GM18858 (cell line): ENCODE results near the gene ZBTB42.
"Not testable (repeated sequence)": the region's sequence is repeated elsewhere in the genome, so short reads cannot be mapped to it uniquely, and the experiment has no call there.

Experiments used
- ATAC-seq: cut with Tn5 transposase; IDR thresholded peaks from one replicate; pipeline ENCODE4 v1.9.1; 2021; ENCODE audit not compliant: unreplicated experiment

ZBTB42 gene

DNA sequence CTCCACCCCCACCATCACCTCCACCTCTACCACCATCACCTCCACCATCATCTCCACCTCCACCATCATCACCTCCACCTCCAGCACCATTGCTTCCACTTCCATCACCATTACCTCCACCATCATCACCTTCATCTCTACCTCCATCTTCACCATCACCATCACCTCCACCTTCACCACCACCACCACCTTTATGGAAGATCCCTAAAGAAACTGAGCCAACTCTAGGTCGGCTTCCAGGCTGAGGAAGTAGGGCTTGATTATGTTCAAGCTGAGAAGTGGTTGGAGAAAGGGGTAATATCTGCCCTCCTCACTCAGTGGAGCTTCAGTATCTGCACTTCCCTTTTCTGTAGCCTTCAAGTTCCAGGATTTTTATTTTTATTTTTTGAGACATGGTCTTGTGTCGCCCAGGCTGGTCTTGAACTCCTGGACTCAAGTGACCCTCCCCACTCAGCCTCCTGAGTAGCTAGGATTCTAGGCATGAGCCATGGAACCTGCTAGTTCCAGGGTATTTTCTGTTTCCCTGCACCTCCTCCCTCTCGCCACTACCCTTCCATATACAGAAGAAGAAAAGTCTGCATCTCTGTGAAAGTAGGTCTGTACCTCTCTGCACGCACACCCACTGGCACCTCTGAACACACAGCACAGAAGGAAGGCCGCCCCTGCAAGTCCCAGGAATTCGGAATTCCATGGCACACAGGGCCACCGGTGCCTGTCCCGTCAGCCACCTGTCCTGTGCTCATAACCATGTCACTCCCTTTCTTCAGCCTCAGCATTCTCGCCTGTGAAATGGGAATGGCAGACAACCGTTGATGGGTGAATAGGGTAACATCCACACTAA lies 5.9 kb downstream of the ZBTB42 start:
- no peak for ATAC-seq

DNA sequence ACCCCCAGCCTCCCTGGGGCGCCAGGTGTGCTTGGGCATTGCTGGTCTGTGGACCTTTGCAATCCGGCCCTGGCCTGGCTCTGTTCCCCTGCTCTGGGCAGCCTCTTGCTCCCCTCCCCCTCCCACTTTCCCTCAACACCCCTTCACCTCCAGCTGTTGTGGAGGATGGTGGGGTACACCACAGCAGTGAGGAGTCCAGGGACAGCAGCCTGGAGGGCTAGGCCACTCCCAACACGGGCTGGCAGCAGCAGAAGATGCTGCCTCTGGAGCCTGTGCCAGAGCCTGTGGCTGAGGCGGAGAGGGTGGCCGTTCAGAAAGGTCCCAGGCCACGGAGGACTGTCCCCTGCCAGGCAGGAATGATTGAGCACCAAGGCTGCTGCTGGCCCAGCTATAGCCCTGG lies 7.6 kb downstream of the ZBTB42 start:
- no peak for ATAC-seq

DNA sequence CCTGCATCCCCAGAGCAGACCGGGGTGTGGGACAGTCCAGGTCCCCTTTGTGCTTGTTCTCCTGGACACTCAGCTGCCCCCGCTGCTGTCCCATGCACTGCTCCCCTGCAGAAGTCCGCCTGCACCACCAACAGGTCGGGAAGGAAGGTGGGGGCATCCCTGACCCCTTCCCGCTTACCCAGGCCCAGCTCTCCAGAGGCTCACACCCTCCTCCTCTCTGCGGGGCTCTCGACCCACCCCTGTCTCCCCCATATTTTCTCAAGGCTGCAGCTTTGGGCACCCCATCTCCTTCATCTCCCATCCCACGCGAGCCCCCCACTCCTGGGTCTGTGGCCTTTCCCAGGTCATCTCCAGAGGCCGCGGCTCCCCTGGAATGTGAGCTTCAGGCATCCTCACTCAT lies 9.4 kb downstream of the ZBTB42 start:
- no peak for ATAC-seq

DNA sequence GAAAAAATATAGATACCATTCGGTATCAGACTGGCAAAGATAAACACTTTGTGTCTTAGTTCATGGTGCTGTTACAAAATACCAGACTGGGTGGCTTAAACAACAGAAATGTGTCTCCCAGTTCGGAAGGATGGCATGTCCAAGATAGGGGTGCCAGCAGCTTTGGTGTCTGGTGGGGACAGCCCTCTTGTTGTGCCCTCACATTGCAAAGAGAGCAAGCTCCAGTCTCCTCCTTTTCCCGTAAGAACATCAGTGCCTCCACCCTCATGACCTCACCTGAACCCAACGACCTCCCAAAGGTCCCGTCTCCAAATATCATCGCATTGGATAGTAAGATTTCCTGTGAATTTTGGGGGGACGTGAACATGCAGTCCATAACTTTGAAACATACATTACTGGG lies 12.4 kb downstream of the ZBTB42 start:
- no peak for ATAC-seq

DNA sequence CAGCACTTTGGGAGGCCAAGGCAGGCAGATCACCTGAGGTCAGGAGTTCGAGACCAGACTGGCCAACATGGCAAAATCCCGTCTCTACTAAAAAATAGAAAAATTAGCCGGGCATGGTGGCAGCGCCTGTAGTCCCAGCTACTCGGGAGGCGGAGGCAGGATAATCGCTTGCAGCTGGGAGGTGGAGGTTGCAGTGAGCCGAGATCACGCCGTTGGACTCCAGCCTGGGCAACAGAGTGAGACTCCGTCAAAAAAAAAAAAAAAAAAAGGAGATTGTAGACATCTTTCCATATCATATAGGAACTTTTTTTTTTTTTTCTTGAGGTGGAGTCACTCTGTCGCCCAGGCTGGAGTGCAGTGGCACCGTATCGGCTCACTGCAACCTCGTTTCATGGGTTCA lies 13.8 kb downstream of the ZBTB42 start:
- not testable (repeated sequence) for ATAC-seq

DNA sequence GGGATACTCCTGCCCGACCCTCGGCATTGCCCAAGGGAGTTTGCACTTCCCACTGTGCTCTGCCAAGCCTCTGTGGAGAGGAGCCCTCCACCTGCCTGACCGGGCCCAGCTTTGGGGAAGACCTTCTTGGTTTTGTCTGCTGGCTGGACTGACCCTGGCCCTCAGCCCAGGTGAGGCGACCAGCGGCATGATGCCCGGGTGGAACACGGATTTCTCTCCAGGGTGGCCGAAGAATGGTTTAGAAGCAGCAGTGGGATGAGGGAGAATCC lies 15.6 kb downstream of the ZBTB42 start:
- no peak for ATAC-seq

DNA sequence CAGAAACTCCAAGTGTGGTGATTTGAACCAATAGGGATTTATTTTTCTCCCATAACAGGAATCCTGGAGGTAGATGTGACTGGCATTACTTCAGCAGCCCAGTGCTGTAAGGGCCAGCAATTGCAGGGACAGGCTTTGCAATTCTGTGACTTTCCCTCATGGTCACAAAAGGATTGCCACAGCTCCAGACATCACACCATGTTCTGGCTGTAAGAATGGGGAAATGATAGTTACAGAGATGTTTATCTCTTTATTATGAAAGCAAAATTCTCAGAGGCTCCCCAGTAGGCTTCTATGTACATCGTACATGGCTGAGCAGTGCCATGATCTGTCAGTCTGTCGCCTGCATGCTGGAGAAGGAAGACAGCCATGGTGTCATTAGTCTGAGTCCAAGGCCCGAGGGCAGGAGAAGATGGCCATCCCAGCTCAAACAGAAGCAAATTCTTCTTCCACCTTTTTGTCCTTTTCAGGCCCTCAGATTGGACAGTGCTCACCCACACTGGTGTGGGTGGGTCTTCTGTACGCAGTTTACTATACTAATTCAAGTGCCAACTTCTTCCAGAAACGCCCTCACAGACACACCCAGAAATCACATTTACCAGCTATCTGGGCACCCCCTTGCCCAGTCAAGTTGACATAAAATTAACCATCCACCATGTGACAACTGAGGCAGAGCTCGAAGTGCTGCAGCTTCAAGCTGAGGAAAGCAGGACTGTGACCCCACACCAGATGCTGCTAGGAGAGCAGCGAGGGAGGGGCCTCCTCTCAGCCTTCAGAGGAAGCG lies 17.2 kb downstream of the ZBTB42 start:
- no peak for ATAC-seq

DNA sequence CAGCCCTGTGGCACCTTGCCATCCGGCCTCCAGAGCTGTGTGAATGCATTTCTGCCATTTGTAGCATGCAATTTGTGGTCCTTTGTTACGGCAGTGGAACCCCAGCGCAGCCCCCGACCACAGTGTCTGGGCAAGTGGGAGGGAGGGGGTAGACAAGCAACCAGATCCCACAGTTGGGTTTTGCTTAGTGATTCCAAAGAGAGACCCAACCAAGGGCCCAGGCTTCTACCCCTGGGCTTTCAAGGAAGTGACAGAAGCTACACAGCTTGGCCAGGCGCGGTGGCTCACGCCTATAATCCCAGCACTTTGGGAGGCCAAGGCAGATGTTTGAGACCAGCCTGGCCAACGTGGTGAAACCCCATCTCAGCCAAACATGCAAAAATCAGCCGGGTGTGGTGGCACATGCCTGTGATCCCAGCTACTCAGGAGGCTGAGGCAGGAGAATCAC lies 17.8 kb downstream of the ZBTB42 start:
- no peak for ATAC-seq

DNA sequence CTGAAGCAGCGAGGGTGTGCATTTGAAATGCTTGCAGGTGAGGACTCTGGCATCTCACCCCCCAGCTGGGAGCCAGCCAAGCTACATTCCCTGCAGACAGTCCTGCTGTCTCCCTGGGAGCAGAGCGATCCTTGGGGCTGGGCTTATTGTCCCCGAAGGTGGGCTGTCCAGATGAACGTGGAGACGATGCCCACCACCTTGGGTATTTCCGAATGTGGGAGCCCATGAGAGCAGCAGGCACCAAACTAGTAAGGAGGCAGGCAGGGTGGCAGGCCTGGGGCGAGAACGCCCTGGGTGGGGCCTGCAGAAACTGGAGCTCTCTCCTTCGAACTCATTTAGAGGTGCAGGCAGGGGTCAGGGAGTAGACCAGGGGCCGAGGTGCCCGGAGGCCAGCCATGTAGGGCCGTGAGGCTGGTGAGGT lies 18.5 kb downstream of the ZBTB42 start:
- no peak for ATAC-seq

DNA sequence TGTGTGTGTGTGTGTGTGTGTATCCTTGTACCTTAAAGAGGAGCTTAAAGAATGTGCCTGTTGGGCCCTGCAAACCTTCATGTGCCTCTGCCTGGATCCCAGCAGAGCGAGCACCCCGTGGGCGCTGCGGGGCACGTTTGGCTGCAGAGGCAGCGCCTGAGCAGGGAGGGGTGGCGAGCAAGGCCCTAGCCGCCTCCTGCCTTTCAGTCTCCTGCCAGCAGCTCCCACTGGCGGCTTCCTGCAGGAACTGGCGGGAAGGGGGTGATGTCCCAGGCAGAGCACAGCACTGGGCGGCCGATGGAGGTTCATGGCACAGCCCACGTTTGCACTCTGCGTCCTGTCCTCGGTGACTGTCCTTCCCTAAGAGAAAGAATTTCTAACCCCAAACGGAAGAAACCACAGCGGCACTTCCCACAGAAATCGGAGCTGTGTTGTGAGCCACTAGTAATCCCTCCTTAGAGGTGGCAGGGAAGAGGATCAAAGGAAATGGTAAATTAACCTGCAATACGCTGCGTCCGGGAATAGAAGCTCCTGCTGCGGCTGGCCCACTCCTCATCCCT lies 19.8 kb downstream of the ZBTB42 start:
- no peak for ATAC-seq

DNA sequence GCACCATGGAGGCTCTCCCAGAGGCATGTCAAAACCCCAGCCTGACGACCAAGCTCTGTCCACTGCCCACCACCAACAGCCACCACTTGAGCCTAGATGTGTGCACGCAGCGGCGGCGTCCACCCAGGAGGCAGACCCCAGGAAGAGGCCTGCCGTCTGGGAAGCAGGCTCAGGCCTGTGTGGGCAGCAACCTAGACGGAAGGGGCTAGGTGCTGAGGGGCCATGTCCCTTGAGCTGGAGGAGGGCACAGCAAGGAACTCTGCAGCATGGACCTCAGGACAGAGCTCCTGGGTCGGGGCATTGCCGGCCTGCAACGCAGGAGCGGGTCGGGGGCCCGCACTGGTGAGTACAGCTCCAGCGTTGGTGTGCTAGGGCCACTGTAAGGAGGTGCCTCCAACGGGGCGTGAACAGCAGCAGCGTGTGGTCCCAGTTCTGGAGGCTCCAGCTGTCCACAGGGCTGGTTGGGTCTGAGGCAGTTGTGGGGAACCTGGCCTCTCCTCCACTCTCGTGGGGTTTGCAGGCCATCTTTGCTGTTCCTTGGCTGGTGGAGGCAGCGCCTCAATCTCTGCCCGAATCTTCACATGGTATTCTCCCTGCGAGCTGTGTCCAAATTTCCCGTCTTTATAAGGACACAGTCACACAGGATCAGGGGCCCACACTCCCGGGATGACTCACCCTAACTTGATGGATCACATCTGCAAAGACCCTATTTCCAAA lies 20.5 kb downstream of the ZBTB42 start:
- no peak for ATAC-seq

DNA sequence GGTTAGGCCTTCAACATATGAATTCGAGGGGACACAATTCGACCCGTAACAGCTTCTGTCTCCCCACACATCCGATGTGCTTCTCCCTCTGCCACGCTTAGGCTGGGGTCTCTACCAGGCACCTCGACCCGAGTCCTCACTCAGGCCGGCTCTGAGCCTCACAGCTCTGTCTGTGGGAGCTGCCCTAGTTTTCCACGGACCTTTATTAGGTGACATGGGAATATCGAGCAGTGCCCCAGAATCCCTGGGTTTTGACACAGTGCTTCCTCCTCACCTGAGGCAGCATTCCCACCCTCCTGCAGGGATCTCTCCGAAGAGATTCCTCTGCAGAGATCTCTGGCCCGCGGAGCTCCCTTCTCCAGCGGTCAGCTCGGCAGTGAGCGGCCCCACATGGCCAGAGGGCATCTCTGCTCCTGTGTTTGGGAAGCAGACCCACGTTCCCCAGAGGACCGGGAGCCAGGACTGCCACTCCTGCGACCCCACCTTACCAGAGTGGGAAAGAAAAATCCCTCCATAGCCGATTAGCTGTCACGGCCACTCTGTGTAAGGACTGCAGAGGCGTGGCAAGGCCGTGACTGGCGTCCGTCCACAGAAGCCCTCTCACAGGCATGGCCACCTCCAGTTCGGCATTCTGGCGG lies 21.2 kb downstream of the ZBTB42 start:
- ATAC-seq = no peak

DNA sequence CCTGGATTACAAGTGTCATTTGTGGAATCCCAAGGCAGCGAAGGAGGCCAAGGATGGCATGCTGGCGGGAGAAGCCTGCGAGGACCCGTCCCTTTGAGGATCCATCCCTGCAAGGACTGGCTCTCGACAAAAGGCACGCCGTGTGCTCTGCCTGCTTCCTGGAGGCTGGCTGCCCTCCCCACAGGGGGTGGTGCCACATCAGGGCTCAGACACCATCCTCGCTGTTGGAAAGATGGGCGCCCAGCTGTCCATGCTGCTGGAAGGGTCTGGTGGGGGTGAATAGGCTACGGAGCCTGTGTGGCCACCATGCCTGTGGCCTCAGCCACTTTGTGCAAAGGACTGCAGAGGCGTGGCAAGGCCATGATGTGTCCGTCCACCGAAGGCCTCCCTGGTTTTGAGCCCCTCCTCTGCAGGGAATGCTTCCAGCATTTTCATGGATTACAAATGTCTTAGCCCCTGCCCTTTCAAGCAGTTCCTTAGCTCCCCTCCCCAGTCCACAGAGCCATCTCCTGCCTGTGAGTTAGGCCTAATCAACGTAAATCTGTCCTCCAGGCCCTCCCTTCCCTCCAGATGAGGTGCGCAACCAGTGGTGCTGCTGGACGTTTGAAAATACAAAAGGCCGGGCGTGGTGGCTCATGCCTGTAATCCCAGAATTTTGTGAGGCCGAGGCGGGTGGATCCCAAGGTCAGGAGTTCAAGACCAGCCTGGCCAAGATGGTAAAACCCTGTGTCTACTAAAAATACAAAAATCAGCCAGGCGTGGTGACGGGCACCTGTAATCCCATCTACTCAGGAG lies 22.1 kb downstream of the ZBTB42 start:
- no peak for ATAC-seq

DNA sequence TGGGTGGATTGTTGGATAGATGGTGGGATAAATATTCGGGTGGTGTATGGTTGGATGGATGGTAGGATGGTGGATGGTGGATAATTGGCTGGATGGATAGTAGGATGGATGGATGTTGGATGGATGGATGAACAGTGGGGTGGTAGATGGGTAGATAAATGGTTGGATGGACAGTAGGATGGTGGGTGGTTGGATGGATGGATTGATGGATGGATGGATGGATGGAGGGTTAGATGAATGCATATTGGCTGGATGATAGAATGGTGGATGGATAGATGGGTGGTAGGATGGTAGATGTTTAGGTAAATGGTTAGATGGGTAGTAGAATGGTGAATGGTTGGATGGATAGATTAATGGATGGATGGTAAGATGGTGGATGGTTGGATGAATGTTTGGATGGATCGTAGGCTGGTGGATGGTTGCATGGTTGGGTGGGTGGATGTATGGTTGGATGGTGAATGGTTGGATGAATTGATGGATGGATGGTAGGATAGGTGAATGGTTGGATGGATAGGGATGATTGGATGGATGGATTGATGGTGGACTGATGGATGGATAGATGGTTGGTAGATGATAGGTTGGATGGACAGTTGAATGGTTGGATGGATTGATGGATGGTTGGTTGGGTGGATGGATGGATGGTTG lies 23.6 kb downstream of the ZBTB42 start:
- no peak for ATAC-seq

DNA sequence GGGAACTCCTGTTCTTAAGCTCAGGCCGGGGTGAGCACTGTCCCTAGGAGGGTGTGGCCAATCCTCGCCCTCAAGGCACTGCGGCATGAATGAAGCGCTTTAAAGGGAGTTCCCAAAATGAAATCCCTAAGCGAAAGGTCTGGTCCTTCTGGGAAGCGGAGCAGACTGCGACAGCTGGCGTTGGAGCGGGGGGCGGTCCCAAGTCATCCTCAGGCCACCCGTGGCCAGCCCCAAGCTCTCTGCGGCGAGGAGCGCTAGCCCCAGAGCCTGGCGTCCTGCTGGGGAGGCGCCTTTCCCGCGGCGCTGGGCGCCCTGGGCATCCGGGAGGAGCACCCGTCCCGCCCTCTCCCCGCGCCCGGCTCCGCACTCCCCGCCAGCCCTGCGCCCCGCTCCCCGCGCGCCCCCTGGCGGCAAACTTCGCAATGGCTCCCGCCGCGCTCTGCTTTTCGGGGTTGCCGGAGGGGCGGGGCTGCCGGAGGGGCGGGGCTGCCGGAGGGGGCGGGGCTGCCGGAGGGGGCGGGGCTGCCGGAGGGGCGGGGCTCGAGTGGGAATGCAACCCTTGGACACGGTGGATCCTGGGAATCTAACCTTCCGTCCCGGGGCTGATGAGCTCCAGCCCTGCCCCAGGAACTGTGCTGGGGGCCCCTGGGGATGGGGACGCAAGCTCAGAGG lies 25.4 kb downstream of the ZBTB42 start:
- ATAC-seq = no peak

DNA sequence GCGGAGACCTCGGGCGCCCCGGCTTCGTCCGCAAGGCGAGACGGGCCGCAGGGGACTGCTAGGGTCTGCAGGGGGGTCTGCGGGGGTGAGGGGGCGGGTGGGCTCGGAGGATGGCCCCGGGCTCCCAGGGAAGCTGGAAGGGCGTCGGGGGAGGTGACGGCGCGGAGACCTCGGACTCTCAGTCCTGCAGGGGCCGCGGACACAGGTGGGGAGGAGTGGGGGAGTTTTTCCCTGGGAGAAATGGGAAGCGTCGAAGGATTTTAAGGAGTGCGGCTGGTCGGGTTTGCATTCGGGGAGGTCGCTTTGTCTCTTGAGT lies 25.9 kb downstream of the ZBTB42 start:
- ATAC-seq = no peak

DNA sequence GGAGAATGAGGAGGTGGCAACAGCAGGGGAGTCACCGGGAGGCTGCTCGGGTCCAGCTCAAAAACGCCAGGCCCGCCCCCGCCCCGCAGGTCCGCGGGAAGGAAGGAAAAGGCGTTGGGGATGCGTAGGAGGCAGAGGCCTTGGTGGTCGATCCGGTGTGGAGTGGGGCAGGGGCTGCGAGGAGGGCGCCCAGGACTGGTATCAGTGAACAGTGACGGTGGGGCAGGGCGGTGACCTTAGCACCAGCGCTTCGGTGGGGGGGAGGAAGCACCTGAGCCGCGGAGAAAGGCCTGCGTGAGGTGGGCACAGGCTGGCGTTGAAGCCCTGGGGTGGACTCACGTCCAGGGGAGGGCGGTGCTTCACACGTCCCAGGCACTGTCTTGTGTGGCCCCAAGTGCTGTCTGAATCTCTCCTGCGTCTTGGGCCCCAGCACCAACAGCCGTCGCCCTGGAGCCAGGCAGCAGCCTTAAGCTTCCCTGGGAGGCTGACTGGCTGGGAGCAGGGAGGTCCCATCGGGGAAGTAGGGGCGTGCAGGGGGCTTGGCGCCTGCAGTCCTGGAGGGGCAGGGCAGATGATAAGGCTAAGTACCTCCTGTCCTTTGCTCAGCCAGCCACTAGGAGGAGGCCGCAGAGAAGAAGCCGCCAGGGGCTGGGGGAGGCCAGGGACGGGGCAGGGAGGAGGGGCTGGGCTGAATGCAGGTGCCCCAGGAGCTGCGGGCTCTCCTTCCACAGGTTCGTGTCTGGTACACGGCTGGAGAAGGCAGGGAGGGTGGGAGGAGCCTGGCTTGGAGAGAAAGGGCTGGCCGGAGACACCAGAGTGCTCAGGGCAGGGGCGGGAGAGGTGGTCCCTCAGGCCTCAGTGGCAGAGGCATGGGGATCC lies 26.5 kb downstream of the ZBTB42 start:
- no peak for ATAC-seq

DNA sequence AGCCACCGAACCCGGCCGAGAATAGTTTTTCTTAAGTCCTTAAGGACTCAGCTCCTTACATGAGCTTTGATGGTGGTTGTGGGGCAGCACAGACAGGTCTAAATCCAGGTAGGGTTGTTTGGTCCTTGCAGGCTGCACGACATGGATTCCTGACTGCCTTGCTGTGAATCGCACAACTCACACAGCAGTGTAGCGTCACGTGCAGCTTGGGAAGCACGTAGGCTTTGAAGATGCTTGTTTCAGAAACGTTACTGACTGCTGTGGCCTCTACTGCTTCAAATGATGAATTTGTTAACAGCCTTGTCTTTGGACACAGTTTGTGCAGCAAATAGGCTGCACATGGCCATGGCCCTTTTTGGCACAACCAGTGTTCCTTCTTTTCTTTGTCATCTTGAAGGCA lies 29.9 kb downstream of the ZBTB42 start:
- no peak for ATAC-seq
